ENCODE data around the gene C11orf58.

C11orf58 gene

GRCh38 chr11:16769386-16769785 is 30.9 kb downstream of the C11orf58 start:
- no peak for DNase-seq

- DNase-seq, result no peak
These were observed 31.6 kb downstream of the C11orf58 start for GRCh38 chr11:16770016-16770415.

GRCh38 chr11:16771350-16772140 is 33.1 kb downstream of the C11orf58 start:
- no peak for DNase-seq

- no peak for DNase-seq
These were observed 33.7 kb downstream of the C11orf58 start for GRCh38 chr11:16772141-16772512.

- DNase-seq, result no peak
These were observed 35.8 kb downstream of the C11orf58 start for GRCh38 chr11:16773981-16774935.

- no peak for DNase-seq
These were observed 36.6 kb downstream of the C11orf58 start for GRCh38 chr11:16774936-16775613.

GRCh38 chr11:16775614-16776283 is 37.3 kb downstream of the C11orf58 start:
- no peak for DNase-seq

- DNase-seq, result no peak
These were observed 38.5 kb downstream of the C11orf58 start for GRCh38 chr11:16776711-16777612.

GRCh38 chr11:16777613-16777975 is 39.1 kb downstream of the C11orf58 start:
- DNase-seq, result no peak

- DNase-seq, result no peak
These were observed 39.8 kb downstream of the C11orf58 start for GRCh38 chr11:16778286-16778685.

- DNase-seq, result no peak
These were observed 40.4 kb downstream of the C11orf58 start for GRCh38 chr11:16778876-16779275.

GRCh38 chr11:16779436-16779835 is 41.0 kb downstream of the C11orf58 start:
- DNase-seq, result no peak

GRCh38 chr11:16780146-16780545 is 41.7 kb downstream of the C11orf58 start:
- no peak for DNase-seq

GRCh38 chr11:16780698-16781550 is 42.5 kb downstream of the C11orf58 start:
- no peak for DNase-seq

- no peak for DNase-seq
These were observed 43.8 kb downstream of the C11orf58 start for GRCh38 chr11:16781936-16782919.

GRCh38 chr11:16783321-16783801 is 44.9 kb downstream of the C11orf58 start:
- DNase-seq, result no peak

- no peak for DNase-seq
These were observed 45.6 kb downstream of the C11orf58 start for GRCh38 chr11:16784097-16784496.

GRCh38 chr11:16784666-16785065 is 46.2 kb downstream of the C11orf58 start:
- no peak for DNase-seq

- peak in 4 of 6 experiments; percentile 13 to 40 (median 23) for DNase-seq
These were observed 47.2 kb downstream of the C11orf58 start for GRCh38 chr11:16785520-16786128.
